ENCODE measurements around the gene DMD.

GRCh38 chrX:31608638-31609037 lies 1602.7 kb downstream of the DMD start:
- TF ChIP-seq EZH2 (IDR thresholded peaks at IDR 0.05; ENCODE audit: insufficient read depth, low read length), result no peak
- TF ChIP-seq, protein P1, sequence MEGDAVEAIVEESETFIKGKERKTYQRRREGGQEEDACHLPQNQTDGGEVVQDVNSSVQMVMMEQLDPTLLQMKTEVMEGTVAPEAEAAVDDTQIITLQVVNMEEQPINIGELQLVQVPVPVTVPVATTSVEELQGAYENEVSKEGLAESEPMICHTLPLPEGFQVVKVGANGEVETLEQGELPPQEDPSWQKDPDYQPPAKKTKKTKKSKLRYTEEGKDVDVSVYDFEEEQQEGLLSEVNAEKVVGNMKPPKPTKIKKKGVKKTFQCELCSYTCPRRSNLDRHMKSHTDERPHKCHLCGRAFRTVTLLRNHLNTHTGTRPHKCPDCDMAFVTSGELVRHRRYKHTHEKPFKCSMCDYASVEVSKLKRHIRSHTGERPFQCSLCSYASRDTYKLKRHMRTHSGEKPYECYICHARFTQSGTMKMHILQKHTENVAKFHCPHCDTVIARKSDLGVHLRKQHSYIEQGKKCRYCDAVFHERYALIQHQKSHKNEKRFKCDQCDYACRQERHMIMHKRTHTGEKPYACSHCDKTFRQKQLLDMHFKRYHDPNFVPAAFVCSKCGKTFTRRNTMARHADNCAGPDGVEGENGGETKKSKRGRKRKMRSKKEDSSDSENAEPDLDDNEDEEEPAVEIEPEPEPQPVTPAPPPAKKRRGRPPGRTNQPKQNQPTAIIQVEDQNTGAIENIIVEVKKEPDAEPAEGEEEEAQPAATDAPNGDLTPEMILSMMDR (IDR thresholded peaks at IDR 0.05; ENCODE audit: insufficient read depth, low read depth, low read length), result no peak

Data from astrocyte (in vitro differentiated cells and primary cell).